Measurements from ENCODE around the gene SUMO2.
"Not testable (repeated sequence)": the region's sequence is repeated elsewhere in the genome, so short reads cannot be mapped to it uniquely, and the experiment has no call there.

The SUMO2 gene

DNA sequence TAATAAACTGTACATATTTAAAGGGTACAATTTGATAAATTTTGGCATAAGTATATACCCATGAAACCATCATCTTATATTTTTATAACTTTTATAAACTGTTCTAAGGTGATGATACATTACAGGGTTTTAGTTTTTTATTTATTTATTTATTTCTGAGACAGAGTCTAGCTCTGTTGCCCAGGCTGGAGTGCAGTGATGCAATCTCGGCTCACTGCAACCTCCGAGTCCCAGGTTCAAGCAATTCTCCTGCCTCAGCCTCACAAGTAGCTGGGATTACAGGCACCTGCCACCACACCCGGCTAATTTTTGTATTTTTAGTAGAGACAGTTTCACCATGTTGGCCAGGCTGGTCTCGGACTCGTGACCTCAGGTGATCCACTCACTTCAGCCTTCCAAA lies 54.8 kb downstream of the SUMO2 start:
- FAIRE-seq; DNase-seq (ENCODE audit: extremely low spot score, insufficient read length, low read depth): not testable (repeated sequence)

- FAIRE-seq (no peak), DNase-seq (ENCODE audit: extremely low spot score, insufficient read length, low read depth) (no peak)
These were observed 55.8 kb downstream of the SUMO2 start for GRCh38 chr17:75126954-75127353.

GRCh38 chr17:75125984-75126383 lies 56.8 kb downstream of the SUMO2 start:
- peak; percentile 36 for FAIRE-seq
- no peak for DNase-seq (ENCODE audit: extremely low spot score, insufficient read length, low read depth)

- FAIRE-seq, result no peak
- DNase-seq (ENCODE audit: extremely low spot score, insufficient read length, low read depth), result no peak
These were observed 58.0 kb downstream of the SUMO2 start for GRCh38 chr17:75124819-75125162.

DNA sequence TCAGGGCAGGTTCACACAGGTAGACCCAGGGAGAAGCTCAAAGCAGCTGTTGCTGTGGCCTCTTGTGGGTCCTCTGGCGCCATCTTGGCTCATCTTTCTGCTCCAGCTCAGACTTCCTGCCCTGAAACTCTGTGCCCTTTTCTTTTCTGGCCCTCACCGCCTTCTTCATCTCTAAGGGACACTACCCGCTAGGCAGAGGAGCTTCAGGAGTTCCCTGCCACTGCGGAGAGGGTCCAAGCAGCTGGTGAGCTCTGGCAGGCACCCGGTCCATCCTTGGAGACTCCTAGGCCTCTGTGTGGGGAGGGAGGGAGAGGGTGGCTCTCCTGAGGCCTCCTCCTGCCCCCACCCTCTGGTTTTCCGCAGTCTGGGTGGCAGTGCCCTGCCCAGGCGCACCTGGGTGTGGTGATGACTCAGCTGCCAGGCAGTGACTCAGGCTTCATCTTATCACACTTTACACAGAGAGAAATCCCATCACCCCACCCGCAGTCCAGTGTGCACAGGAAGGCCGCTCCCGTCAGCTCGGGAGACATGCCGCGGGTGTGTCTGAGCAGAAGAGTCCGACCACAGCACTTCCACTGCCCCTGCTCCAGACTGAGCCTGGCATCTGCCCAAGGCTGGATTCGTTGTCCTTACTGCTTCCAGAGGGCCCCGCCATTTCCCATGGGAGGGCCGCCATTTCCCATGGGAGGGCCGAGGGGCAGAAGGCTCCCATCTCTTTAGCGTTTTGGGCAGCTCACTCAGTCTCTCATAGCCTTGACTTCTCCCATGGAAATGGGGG lies 58.5 kb downstream of the SUMO2 start:
- DNase-seq (ENCODE audit: extremely low spot score, insufficient read length, low read depth), result no peak
- no peak for FAIRE-seq

DNA sequence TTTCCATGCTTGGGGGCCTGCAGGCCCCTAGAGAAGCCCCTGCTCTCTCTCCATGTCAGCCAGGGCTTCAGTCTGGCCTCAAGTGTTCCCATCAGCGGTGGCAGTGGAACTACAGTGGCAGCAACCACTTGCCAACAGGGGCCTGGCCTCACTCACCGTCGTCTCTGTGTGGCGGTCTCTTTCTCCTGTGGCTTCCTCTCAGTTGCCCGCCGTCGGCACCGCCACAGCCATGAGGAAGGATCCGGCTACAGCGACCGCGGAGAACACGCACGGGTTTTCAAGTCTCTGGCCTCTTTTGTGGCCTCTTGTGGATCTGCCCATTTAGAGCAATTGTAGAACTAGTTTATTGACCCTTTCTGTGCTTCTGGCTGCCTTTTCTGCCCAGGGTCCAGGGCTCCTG lies 64.5 kb downstream of the SUMO2 start:
- DNase-seq (ENCODE audit: extremely low spot score, insufficient read length, low read depth) (no peak), FAIRE-seq (no peak)

DNA sequence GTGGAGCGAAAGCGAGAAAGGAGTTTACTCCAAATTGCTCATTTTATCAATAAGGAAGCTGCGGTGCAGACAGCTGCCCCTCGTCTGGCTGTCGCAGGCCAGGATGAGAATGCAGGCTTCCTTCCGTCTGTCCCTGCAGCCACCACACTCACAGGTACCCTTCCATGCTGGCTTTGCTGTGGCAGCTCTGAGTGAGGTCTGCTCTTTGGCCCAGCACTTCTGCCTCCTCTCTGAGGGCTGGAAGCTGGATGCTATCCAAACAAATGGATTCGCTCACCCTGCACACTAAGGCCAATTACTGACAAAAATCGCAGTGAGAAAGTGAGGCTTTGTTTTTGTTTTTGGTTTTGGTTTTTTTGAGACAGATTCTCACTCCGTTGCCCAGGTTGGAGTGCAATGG lies 66.0 kb downstream of the SUMO2 start:
- DNase-seq (ENCODE audit: extremely low spot score, insufficient read length, low read depth) (no peak), FAIRE-seq (no peak)

All from GM18507 (cell line).